Activated CD4-positive, alpha-beta T cell treated with anti-CD3 and anti-CD28 coated beads, Interleukin-2, amount 50 U/mL, for 48 hours (primary cell): ENCODE results near the gene ATG10.
"Not testable (repeated sequence)": the region's sequence is repeated elsewhere in the genome, so short reads cannot be mapped to it uniquely, and the experiment has no call there.

Experiments
- DNase-seq, 2 experiments: peaks; one replicate each; pipeline ENCODE4 v3.0.0-alpha.2; 2020

ATG10 gene

DNA sequence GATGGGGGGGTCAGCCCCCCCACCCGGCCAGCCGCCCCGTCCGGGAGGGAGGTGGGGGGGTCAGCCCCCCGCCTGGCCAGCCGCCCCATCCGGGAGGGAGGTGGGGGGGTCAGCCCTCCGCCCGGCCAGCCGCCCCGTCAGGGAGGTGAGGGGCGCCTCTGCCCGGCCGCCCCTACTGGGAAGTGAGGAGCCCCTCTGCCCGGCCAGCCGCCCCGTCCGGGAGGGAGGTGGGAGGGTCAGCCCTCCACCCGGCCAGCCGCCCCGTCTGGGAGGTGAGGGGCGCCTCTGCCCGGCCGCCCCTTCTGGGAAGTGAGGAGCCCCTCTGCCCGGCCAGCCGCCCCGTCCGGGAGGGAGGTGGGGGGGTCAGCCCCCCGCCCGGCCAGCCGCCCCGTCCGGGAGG is 168.0 kb downstream of the ATG10 start:
- not testable (repeated sequence) for DNase-seq

DNA sequence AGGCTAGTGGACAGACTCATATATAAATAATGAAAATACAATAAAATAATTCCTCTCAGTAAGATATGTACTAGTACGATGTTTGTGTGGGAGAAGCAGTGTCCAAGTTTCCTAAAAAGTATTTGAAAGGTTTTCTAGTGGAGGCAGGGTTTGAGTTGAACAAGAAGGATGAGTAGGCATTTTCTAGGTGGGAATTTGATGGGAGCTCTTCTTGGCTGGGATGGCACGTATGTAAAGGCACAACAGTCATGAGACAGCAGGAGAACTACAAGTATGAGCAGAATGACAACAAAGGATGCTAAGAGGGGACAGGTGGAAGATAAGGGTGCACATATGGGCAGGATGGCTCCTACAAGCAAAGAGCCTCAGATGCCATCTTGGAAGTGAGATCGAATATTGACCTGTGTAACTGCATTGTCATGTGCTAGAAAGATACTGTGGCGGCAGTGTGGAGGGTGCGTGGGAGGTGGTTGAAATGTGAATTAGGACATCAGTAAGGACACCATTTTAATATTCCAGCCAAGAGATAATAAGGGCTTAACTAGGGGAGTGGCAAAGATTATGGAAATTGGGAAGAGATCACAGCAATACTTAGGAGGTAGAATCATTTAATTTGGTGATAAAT is 170.5 kb downstream of the ATG10 start:
- DNase-seq = no peak

DNA sequence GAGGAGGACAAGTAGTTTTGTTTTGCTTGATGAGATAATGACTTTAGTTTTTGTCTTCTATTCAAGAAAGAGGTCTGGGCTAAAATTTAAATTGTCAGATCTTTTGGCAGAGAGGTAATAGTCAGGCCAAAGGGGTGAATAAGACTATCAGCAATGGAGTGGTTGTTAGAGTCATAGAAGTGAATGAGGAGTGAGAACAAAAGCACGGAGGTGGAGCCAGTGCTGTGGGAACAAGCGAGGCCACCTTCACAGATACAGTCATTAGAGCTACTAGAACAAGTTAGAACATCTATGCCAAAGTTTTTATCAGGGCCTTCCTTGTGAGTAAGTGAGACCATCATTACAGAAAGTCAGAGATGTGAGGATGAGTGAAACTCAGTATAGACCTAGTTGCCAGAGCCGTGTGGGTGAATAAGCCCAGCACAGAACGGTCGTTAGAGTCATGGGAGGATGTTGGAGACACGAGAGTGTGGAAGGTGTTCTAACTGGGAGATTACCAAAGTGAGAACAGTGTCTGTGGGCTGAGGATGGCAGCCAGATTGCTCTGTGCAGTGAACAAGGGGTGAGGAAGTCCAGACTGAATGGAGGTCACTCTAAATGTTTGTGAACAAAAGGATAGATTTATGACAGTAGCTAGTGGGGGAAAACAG is 171.2 kb downstream of the ATG10 start:
- DNase-seq = no peak

DNA sequence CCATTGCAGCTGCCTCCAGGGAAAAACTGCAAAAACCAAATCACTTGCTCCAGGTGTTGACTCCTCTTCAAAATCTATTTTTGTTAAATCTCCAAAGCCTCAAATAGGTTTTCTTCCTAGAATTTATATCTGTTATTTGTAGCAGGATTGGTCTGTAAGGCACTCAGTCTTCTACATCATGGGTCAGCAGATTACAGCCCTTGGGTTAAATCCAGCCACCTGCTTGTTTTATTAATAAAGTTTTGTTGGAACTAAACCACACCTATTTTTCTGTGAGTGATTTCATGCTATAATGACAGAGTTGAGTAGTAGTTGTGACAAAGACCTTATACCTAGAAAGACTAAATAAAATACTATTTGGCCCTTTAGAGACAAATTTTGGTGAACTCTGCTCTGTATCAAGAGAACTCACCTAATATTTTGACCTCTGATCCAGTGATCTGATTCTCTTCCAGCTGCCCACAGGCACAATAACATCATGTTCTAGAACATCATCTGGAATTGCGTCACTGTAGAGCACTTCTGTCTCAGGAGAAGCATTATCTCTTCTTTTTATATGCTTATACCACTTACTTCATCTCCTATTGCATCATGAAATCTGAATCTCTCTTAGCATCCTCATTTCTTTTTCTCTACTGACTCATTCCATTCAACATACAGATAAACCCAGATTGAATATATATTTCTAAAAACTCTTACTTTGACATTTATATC is 176.2 kb downstream of the ATG10 start:
- DNase-seq = no peak

DNA sequence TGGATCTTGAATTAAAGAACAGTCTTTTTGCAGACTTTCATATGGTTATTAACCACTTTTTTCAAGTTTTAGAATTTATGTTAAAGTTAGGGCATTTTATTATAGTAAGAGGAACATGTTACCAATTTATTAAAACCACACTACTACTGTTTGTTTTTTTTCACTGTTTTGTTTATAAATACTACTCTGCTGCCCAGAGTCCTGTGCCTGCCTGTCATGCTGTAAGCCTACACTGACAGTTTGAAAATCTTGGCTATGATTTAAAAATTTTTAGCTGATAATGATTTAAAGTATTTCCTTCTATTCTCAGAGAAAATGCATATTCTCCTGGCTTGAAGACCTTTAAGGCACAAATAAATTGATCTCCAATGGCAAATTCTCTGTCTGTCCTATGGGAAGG is 177.6 kb downstream of the ATG10 start:
- DNase-seq = no peak

DNA sequence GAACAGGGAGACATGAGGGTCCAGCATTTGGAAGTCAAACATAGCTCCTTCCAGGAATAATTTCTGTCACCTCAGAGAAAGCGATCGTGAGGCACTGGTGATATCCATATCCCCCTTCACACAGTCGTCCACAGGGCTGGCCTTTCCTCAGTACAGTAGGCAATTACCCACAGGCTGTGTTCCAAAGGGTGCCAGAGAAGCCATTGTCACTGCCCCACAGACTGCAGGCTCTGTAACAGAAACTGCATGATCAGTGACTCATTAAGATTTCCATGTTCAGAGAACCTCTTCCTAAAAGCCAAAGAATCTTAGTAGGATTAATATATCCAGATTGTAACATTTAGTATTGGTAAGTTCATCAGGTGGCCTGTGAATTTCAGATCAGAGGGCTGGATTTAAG is 178.7 kb downstream of the ATG10 start:
- DNase-seq = no peak

DNA sequence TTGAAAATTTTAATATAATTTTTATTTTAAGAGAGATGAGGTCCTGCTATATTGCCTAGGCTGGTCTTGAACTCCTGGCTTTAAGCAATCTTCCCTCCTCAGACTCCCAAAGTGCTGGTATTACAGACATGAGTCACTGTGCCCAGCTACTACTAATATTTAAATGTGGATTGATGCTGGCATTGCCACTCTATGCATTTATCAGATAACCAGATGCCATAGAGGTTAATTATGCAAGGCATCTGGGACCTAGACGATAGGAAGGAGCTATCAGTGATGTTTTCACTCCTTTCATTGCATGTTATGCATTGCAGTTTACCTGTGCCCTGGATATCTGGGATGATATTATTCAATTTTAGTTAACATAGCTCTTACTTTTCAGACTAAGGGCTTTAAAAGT is 179.4 kb downstream of the ATG10 start:
- no peak for DNase-seq

DNA sequence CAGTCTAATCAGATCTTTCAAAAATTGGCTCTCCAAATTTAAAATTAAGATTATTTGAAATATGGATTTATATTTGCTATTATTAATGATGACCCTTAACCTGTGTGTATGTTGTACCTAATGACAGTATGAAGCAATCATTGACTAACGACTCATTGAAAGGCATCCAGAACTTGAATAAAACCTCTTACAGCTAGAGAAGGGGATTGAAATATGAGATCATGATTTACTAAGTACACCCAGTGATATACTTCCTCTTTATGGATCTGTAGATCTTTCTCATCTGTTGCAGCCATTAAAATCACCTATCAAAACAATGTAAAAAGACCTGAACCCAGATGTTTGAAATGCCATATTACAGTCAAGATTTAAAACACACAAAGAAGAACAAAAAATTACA is 179.8 kb downstream of the ATG10 start:
- DNase-seq = no peak

DNA sequence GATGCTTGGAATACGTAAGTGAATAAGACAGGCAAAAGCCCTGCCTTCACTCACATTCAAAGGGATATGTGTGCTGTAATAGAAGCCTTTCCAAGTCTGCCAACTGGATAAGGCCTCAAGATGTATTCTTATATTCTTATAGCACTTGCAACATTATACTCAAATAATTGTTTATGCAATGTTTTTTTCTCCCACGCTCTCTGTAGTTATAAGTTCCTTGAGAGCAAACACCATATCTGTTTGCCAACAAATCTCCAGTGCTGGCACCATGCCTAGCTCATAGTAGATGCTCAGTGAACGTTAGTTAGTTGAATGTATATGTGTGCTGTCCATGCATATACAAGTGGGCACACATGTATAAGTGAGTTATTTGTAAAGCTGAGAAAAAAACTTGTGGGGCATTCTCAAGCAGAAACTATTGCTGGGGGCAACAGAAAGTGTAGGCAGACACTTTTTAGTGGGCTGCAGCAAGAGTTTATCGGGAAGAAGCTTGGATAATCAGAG is 181.2 kb downstream of the ATG10 start:
- no peak for DNase-seq

DNA sequence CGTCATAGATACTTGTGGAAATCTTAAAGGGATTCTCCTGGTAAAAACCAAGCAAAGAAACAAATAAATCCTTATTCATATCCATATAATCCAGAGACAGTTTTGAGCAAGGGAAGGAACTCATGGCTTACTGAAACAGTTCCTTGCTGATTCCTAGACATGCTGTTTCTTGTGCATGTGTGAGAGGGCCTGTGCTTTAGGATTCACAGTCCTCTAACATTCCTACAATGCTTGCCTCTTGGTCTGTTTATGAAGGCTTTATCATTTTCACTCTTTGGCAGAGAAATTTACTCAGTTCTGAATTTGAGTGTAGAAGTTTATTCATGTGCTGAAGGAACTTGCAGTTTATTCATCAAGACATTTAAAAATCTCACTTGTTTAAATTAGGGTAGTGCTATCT is 183.0 kb downstream of the ATG10 start:
- no peak for DNase-seq

DNA sequence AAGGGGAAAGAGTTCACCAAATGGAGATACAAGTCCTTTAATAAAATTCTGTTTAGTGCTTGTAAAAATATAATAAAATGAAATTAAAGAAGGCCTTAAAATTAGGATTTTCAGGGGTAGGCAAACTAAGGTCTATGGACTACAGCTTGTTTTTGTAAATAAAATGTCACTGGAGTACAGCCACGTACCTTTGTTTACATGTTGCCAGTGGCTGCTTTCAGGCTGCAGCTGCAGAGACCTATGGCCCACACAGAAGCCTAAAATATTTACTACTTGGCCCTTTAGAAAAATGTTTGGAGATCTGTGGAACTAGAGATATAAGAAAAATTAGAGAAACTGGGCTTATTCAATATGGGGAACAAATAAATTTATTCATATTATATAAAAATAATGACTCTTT is 183.5 kb downstream of the ATG10 start:
- no peak for DNase-seq

DNA sequence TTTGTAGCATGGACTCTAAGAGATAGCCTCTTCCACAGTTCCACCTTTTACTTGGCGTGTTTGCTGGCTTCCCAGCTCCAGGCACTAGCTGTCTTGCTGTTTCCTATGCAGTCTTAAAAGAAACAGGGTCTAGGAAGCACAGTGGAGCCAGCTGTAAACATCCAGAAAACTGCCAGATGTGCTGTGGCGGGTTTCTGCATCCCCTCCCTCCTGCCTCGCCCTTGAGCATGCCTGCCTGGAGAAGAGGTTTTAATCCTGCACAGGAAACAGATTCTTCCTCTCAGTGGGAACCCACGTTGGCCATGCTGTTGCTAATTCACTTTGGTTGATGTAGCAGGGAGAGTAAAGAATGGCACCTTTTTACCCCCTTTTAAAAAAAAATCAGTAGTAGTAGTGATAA is 185.1 kb downstream of the ATG10 start:
- no peak for DNase-seq

DNA sequence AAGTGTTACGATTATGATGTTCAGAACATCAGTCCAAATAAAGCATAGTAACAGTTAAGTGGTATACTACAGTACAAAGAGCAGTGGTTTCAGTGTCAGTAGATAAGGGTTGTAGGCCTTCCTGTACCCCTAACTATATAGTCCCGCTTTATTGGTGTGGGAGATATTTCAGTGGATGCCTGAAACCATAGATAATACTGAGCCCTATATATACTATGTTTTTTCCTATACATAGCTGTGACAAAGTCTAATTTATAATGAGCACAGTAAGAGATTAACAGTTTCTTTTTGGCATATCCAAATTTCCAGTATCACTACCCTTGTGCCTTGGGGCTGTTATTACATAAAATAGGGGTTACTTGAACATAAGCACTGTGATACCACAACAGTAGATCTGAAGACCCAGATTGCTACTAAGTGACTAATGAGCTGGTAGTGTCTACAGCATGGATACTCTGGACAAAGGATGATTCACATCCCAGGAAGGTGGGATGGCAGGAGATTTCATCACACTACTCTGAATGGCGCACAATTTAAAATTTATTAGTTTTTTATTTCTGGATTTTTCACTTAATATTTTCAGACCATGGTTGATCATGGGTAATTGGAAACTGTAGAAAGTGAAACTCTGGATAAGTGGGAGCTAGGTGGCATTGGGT is 187.1 kb downstream of the ATG10 start:
- DNase-seq = no peak

DNA sequence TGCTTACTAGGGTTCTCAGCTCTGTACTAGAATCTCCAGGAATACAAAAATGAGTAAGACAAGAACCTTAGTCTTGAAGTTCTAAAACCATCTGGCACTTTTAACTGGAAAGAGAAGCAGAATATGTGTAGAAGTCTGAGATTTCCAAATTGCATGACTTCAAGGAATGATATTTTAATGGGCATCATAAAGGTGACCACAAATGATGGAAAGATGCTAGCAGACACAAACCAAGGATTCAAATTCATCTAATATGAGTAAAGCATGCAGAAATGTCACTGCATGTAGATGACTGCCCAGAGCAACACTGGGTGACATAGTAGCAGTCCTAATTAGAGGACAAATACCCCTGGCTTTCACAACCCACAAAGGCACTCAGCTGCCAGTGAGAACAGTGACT is 189.1 kb downstream of the ATG10 start:
- no peak for DNase-seq

DNA sequence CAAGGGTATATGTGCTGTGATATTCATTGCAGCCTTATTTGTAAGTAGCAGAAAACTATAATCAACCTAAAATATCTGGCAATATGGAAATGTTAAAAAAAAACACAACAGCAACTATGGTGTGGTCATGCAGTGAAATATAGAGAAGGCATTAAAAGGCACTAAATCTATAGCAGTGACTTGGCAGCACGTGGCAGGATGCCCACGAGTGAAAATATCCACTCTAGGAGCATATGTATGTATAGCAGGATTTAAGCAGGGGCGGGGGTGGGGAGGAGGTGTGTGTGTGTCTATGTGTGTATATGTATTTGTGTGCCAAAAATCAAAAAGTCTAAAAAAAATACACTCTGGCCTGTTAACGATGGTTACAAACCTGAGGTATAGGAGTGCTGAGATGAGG is 190.8 kb downstream of the ATG10 start:
- no peak for DNase-seq

DNA sequence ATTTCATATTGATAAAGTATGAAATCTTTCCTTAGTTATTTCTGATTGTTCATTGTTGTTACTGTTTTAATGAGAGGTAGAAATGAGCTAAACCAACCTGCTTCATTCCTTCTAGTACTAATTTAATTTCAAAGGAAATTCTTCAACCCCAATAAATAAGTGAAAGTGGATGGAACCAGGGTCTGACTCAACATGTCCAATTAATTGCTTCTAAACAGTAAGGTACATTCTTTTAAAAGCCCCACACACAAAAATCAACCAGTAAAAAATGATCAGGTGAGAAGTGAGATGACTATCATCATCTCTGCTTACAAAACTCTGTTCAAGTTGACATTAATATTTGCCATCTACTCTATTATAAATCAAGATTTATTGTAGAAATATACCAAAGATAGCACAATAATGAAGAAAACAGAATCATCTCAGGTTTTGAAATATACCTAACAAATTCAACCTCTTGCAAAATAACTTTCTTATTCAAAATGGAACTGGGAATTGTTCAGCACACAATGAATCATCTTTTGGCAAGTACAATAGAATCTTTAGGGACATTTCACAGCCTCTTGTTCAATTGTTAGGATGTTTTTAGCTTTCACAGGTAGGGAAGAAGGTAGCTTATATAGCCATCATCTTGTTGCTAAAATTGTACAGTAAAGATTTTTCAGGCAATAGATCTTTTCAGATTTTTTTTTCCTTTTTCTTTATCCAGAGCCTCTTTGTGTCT is 191.8 kb downstream of the ATG10 start:
- DNase-seq = no peak

DNA sequence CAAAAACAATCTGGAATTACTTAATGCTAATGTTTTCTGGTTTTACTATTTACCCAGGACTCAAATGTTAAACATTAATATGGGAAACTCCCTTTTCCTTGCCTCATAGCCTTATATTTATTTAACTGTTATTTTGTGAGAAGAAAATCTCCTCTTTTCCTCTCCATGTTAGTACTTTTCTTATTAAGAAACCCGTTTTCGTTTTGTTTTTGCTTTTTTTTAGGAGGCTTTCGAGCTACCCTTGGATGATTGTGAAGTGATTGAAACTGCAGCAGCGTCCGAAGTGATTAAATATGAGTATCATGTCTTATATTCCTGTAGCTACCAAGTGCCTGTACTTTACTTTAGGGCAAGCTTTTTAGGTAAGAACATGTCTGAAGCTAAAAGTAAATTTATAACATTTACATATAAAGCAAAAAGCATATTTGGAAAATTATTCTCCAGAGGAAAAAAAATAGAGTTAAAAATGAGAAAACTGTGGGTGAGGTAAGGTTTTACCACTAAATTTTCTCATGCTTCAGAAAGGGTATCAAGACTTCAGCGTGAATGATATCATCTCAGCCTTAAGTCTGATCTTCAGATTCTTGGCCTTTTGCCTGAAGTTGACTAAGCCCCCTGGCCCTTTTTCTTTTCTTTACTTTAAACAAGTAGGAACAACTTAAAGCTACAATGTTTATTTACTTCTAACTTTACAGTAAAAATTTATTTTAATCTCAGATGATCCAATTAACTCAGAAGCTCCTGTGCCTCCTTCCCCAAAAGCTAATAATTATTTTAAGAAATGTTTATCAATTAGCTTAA is 192.6 kb downstream of the ATG10 start:
- DNase-seq = no peak

DNA sequence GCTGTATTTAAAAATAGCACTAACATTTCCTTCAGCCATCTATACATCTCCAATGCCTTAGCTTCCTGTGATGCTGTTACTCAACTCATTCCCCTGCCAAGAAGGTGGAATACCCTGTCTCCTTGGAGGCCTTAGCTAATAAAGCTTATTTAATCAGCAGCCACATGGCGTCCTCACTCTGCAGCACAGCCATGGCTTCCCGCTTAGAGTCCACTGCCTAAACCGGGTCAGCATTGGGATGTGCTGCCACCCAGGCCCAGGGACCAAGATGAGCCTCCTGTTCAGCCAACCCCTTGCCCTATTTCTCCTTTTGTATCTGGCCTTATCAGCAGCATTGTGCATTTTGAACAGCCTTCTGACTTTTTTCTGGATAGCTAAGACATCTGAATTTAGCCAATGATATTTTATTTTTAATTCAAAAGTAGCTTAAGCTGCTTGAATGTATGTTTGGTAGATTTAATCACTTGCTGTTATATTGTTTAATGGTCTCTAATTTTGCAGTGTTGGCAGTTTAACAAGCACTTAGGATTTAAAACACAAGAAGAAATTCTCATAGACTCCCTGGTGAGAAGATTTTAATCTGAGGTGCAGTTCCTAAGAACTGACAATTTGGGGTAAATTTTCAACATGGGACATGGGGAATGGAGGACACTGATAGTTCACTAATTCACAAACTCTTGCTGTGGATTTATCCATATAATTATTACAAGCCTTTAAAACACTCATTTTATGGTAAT is 193.3 kb downstream of the ATG10 start:
- no peak for DNase-seq

DNA sequence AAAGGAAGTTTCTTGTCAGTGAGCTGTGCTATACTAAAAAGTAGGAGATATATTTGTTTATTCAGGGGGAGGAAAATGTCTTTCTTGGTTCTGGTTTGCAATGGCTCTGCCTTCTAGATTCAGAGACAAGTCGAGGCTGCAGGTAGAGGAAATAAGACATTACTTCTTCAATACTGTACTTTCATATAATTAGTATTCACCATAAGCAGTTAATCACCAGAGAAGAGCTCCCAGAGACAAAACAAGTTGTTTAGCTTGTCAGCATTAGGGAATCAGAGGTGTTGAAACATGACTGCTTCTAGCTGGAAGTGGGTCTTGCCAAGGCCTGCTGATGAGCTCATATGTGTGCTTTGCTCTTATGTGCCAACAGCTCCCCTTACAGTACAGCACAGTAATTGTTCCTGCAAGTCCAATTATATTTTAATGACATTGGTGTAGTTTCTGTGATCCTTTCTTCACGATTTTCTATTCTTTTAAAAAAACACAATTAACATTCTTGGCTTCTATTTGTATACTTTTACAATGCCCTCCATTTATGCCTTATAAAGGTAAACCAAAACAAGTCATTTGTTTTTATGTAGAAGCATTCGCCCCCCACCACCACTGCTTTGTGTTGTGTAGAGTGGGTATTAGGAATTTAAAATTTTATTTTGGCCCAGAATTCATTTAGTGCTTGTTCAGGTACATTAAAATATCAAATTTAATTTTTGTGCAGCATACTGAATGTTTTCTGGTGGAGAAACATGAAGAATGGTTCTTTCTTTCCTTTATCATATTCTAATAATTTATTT is 194.1 kb downstream of the ATG10 start:
- DNase-seq = peak; percentile 1 to 7

DNA sequence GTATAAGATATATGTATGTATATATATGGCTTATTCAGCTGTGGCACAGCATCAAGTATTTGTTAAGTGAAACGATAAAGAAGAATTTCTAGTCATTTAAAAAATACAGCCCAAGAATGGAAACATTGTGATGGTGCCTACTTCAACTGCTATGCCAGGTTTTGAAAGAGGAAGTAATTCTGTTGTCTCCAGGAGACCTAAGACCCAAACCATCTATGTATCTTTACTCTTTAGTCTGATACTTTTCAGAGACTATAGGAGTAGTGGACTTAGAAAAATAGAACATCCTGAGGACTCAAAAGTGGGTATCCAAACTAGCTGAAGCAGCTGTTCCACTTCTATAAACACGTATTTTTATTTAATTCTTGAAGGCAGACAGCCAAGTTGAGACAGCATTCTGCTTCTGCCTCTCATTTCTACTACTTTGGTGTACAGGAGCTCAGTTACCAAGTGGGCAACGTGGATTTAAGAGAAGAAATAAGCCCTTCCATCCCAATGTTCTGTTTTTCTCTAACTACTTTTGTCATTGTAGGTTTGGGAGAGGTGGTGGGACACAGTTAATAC is 195.6 kb downstream of the ATG10 start:
- no peak for DNase-seq
